ENCODE data around the gene BLM. TPM values are rescaled to one million over a fixed set of nuclear protein-coding genes. Genes with fewer than 3 reads are reported as not detected.

Gene BLM
- total RNA-seq, 1 experiment from 2014 or later: 41.3 TPM

- H3K27ac Mint-ChIP-seq: peak overlapping the region in 1 of 3 experiments; percentile 62; a peak in 3 of 7 replicates
- H2BK120ac ChIP-seq (ENCODE audit: low read depth, low read length, poor library complexity, severe bottlenecking): no peak overlapping the region
- H3K56ac ChIP-seq (ENCODE audit: insufficient read length, low read depth, low read length): no peak overlapping the region
- H3K79me2 ChIP-seq (ENCODE audit: insufficient read depth, low read length): no peaks in the 10 kb centered on the region
- peaks cover 19 to 52% (median 47%) of the 10 kb centered on the region in 3 experiments; a peak in 6 of 7 replicates for H3K36me3 Mint-ChIP-seq (ENCODE audit: insufficient read depth in 1 of 3, low read depth in 3 of 3)
- H3K4me3 Mint-ChIP-seq: no peak overlapping the region
- DNase-seq: no peak
- no peak overlapping the region for H4K5ac ChIP-seq (ENCODE audit: insufficient read length, low read depth, low read length)
- H3K9me3 Mint-ChIP-seq: no peaks in the 10 kb centered on the region
- H2AFZ ChIP-seq (ENCODE audit: low read length): no peak overlapping the region
- H2AK5ac ChIP-seq (ENCODE audit: insufficient read length, low read length): no peak overlapping the region
- H3K23me2 ChIP-seq (ENCODE audit: insufficient read length, low read depth, low read length, poor library complexity, severe bottlenecking): no peaks in the 10 kb centered on the region
- H3K27ac ChIP-seq (ENCODE audit: insufficient read length, low read depth, low read length): no peak overlapping the region
- H2BK15ac ChIP-seq (ENCODE audit: low read depth, low read length): no peak overlapping the region
- no peak overlapping the region for H3K14ac ChIP-seq (ENCODE audit: insufficient read depth, low read length)
- no peak overlapping the region for H4K91ac ChIP-seq (ENCODE audit: insufficient read length, low read depth, low read length)
- H3T11ph ChIP-seq (ENCODE audit: low read length): no peak overlapping the region
- no CpG with 5 or more reads among the region's 3 CpGs for WGBS (ENCODE audit: extremely low coverage, insufficient read length, low lambda C conversion rate)
- no peaks in the 10 kb centered on the region for H3K27me3 Mint-ChIP-seq (ENCODE audit: low read depth)
- H3K4ac ChIP-seq (ENCODE audit: low read depth, low read length): no peak overlapping the region
- no peak overlapping the region for H4K8ac ChIP-seq (replicated peaks; ENCODE audit: insufficient read length, low read depth, low read length)
- no peaks in the 10 kb centered on the region for H4K20me1 ChIP-seq (ENCODE audit: control insufficient read depth, insufficient read depth, insufficient read length)
- no peak overlapping the region for H2BK12ac ChIP-seq (ENCODE audit: insufficient read length, low read depth, low read length)
- no peaks in the 10 kb centered on the region for H3K79me1 ChIP-seq (ENCODE audit: insufficient read depth, low read depth, low read length, poor library complexity, severe bottlenecking)
- H2BK20ac ChIP-seq (ENCODE audit: low read depth, low read length, poor library complexity, severe bottlenecking): no peak overlapping the region
- no peak overlapping the region for H3K18ac ChIP-seq (ENCODE audit: insufficient read length, low read depth, low read length)
- no peak overlapping the region for H2BK5ac ChIP-seq (ENCODE audit: insufficient read length, low read length)
- TF ChIP-seq, protein P1, sequence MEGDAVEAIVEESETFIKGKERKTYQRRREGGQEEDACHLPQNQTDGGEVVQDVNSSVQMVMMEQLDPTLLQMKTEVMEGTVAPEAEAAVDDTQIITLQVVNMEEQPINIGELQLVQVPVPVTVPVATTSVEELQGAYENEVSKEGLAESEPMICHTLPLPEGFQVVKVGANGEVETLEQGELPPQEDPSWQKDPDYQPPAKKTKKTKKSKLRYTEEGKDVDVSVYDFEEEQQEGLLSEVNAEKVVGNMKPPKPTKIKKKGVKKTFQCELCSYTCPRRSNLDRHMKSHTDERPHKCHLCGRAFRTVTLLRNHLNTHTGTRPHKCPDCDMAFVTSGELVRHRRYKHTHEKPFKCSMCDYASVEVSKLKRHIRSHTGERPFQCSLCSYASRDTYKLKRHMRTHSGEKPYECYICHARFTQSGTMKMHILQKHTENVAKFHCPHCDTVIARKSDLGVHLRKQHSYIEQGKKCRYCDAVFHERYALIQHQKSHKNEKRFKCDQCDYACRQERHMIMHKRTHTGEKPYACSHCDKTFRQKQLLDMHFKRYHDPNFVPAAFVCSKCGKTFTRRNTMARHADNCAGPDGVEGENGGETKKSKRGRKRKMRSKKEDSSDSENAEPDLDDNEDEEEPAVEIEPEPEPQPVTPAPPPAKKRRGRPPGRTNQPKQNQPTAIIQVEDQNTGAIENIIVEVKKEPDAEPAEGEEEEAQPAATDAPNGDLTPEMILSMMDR (conservative IDR thresholded peaks at IDR 0.05): no peak
- H3K9me3 ChIP-seq (ENCODE audit: control insufficient read depth, low read depth, low read length): no peaks in the 10 kb centered on the region
- H3K4me1 Mint-ChIP-seq: no peaks in the 10 kb centered on the region
- H3K23ac ChIP-seq (ENCODE audit: insufficient read length, low read depth, low read length): no peak overlapping the region
- H3K9ac ChIP-seq (ENCODE audit: extremely low read depth, insufficient read length, low read length): no peak overlapping the region
- no peak overlapping the region for H3K4me2 ChIP-seq (ENCODE audit: insufficient read depth, insufficient read length, low read length)
- H3K27me3 ChIP-seq (ENCODE audit: insufficient read depth, low read length): no peaks in the 10 kb centered on the region
- H3K4me1 ChIP-seq (ENCODE audit: insufficient read depth, low read length): no peaks in the 10 kb centered on the region
These were observed 63.8 kb downstream of the BLM start for GRCh38 chr15:90780916-90781315.

Measured in H9 (cell line).